NT2/D1 (cell line): ENCODE measurements around the gene CHST9.

Experiments
- DNase-seq: peaks from one replicate; pipeline ENCODE4 v3.0.0-alpha.2; 2011; ENCODE audit warnings: low read depth, low spot score
- H3K27me3 ChIP-seq: 2 replicates; pipeline ENCODE4 v1.6.0; 2011; ENCODE audit warnings: mild to moderate bottlenecking; ENCODE audit not compliant: insufficient read length, insufficient read depth
- H3K36me3 ChIP-seq: 2 replicates; pipeline ENCODE4 v1.6.1; 2011; ENCODE audit warnings: mild to moderate bottlenecking, low read length, mixed read lengths; ENCODE audit not compliant: insufficient read depth, insufficient read length
- H3K4me1 ChIP-seq: 2 replicates; pipeline ENCODE4 v1.5.1; 2011; ENCODE audit not compliant: insufficient read depth, insufficient read length
- H3K4me3 ChIP-seq: 2 replicates; pipeline ENCODE4 v1.5.1; 2011; ENCODE audit warnings: low read depth; ENCODE audit not compliant: insufficient read length
- H3K9ac ChIP-seq: 2 replicates; pipeline ENCODE4 v1.6.0; 2011; ENCODE audit warnings: low read depth; ENCODE audit not compliant: insufficient read length
- H3K9me3 ChIP-seq: 2 replicates; pipeline ENCODE4 v1.5.1; 2011; ENCODE audit warnings: mild to moderate bottlenecking, low read length; ENCODE audit not compliant: insufficient read depth
- SUZ12 ChIP-seq: IDR thresholded peaks from 2 replicates; pipeline ENCODE4 v1.6.1; 2011; ENCODE audit not compliant: insufficient read length, insufficient read depth; ENCODE audit errors: extremely low read depth
- YY1 ChIP-seq: IDR thresholded peaks from 2 replicates; pipeline ENCODE4 v1.6.1; 2011; ENCODE audit not compliant: insufficient read length, insufficient read depth
- ZNF274 ChIP-seq: IDR thresholded peaks from 2 replicates; pipeline ENCODE4 v1.6.1; 2011; ENCODE audit warnings: mild to moderate bottlenecking, low read depth, low read length

Gene CHST9

GRCh38 chr18:27120246-27120645, 64.9 kb downstream of the CHST9 start:
- H3K4me1 ChIP-seq, result no peaks in the 10 kb centered on the region
- no peaks in the 10 kb centered on the region for H3K27me3 ChIP-seq
- no peaks in the 10 kb centered on the region for H3K9me3 ChIP-seq
- H3K4me3 ChIP-seq, result no peak overlapping the region
- no peak overlapping the region for H3K9ac ChIP-seq
- no peaks in the 10 kb centered on the region for H3K36me3 ChIP-seq
- TF ChIP-seq SUZ12 (no peak), YY1 (no peak), ZNF274 (no peak)
- no peak for DNase-seq

DNA sequence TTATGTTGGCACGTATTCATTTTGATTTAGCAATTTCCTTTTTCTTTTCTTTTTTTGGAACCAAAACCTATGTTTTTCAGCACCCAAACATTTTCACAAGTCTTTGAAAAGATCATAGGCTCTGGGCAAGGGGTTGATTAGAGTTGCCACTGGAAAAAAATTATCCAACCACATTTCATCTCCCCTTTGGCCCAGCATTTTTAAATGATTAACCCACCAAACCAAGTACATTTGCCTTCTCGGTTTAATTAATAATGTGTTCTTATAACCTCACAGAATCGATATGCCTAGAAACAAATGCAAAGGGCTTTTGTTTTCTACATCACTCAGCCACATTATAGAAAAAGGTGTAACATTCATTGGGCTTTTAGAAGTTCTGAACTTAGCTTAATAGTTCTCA, 66.1 kb downstream of the CHST9 start:
- Histone ChIP-seq H3K36me3 (no peaks in the 10 kb centered on the region), H3K4me3 (no peak overlapping the region), H3K9ac (no peak overlapping the region), H3K4me1 (no peaks in the 10 kb centered on the region), H3K9me3 (no peaks in the 10 kb centered on the region), H3K27me3 (no peaks in the 10 kb centered on the region)
- no peak for DNase-seq
- TF ChIP-seq YY1 (no peak), SUZ12 (no peak), ZNF274 (no peak)

- Histone ChIP-seq H3K4me3 (no peak overlapping the region), H3K4me1 (no peaks in the 10 kb centered on the region), H3K9ac (no peak overlapping the region), H3K27me3 (no peaks in the 10 kb centered on the region), H3K9me3 (no peaks in the 10 kb centered on the region), H3K36me3 (no peaks in the 10 kb centered on the region)
- DNase-seq, result no peak
- TF ChIP-seq ZNF274, result no peak
- TF ChIP-seq YY1, result no peak
- no peak for TF ChIP-seq SUZ12
Measured at GRCh38 chr18:27114842-27115241, 70.3 kb downstream of the CHST9 start.

DNA sequence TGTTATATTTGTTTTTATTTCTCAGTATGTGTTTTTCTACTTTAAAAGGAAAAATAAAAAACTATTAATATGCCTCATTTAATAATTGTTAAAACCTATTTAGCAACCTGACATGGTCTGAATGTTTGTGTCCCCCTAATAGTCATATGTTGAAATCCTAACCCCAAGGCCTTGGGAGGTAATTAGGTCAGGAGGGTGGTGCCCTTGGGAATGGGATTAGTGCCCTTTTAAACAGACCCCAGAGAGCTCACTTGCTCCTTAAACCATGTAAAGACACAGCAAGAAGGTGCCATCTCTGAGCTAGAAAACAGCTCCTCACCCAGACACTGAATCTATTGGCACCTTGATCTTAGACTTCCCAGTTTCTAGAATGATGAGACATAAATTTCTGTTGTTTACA, 71.8 kb downstream of the CHST9 start:
- no peaks in the 10 kb centered on the region for H3K9me3 ChIP-seq
- H3K4me3 ChIP-seq, result no peak overlapping the region
- DNase-seq, result no peak
- H3K4me1 ChIP-seq, result no peaks in the 10 kb centered on the region
- no peaks in the 10 kb centered on the region for H3K27me3 ChIP-seq
- no peak for TF ChIP-seq YY1
- no peak for TF ChIP-seq ZNF274
- no peak for TF ChIP-seq SUZ12
- H3K9ac ChIP-seq, result no peak overlapping the region
- no peaks in the 10 kb centered on the region for H3K36me3 ChIP-seq

GRCh38 chr18:27110319-27110718, 74.8 kb downstream of the CHST9 start:
- H3K9ac ChIP-seq, result no peak overlapping the region
- H3K4me1 ChIP-seq, result no peaks in the 10 kb centered on the region
- no peaks in the 10 kb centered on the region for H3K9me3 ChIP-seq
- H3K27me3 ChIP-seq, result no peaks in the 10 kb centered on the region
- no peak for TF ChIP-seq YY1
- TF ChIP-seq SUZ12, result no peak
- TF ChIP-seq ZNF274, result no peak
- no peak for DNase-seq
- H3K4me3 ChIP-seq, result no peak overlapping the region
- no peaks in the 10 kb centered on the region for H3K36me3 ChIP-seq

DNA sequence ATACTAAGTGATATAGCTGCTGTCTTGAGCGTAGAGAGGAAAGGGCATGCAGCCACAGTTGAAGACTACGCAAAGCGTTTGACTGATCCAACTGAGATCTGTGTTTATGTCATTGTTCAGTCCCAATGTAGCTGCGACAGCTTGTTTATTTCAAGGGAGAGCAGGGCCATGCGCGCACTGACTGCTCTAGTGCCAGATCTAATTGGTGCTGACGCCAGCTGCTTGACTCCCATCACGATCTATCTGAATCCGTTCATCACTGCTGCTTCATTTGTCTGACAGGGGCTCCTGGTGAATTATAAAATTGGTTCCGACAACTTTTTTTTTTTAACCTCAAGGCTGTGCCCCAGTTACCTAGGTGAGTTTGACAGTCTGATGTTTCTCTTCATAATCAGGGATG, 75.7 kb downstream of the CHST9 start:
- no peaks in the 10 kb centered on the region for H3K36me3 ChIP-seq
- no peak for DNase-seq
- no peaks in the 10 kb centered on the region for H3K9me3 ChIP-seq
- no peaks in the 10 kb centered on the region for H3K27me3 ChIP-seq
- H3K4me1 ChIP-seq, result no peaks in the 10 kb centered on the region
- no peak for TF ChIP-seq SUZ12
- TF ChIP-seq YY1, result no peak
- no peak for TF ChIP-seq ZNF274
- H3K9ac ChIP-seq, result no peak overlapping the region
- no peak overlapping the region for H3K4me3 ChIP-seq

- no peak overlapping the region for H3K4me3 ChIP-seq
- no peak for DNase-seq
- no peaks in the 10 kb centered on the region for H3K36me3 ChIP-seq
- H3K9ac ChIP-seq, result no peak overlapping the region
- no peaks in the 10 kb centered on the region for H3K4me1 ChIP-seq
- no peaks in the 10 kb centered on the region for H3K9me3 ChIP-seq
- TF ChIP-seq SUZ12 (no peak), ZNF274 (no peak), YY1 (no peak)
- no peaks in the 10 kb centered on the region for H3K27me3 ChIP-seq
Measured at GRCh38 chr18:27108842-27109241, 76.3 kb downstream of the CHST9 start.

- Histone ChIP-seq H3K9ac (no peak overlapping the region), H3K27me3 (no peaks in the 10 kb centered on the region), H3K4me1 (no peaks in the 10 kb centered on the region), H3K36me3 (no peaks in the 10 kb centered on the region), H3K9me3 (no peaks in the 10 kb centered on the region), H3K4me3 (no peak overlapping the region)
- TF ChIP-seq ZNF274 (no peak), SUZ12 (no peak)
- DNase-seq, result no peak
Measured at GRCh38 chr18:27104743-27105142, 80.4 kb downstream of the CHST9 start.
